Measurements from ENCODE around the gene TNFRSF12A. TPM values are rescaled to one million over a fixed set of nuclear protein-coding genes. Genes with fewer than 3 reads are reported as not detected.

TNFRSF12A gene
- polyA plus RNA-seq, 2 of the 4 experiments (the other 2 are of a cell fraction): 111 to 314 TPM

DNA sequence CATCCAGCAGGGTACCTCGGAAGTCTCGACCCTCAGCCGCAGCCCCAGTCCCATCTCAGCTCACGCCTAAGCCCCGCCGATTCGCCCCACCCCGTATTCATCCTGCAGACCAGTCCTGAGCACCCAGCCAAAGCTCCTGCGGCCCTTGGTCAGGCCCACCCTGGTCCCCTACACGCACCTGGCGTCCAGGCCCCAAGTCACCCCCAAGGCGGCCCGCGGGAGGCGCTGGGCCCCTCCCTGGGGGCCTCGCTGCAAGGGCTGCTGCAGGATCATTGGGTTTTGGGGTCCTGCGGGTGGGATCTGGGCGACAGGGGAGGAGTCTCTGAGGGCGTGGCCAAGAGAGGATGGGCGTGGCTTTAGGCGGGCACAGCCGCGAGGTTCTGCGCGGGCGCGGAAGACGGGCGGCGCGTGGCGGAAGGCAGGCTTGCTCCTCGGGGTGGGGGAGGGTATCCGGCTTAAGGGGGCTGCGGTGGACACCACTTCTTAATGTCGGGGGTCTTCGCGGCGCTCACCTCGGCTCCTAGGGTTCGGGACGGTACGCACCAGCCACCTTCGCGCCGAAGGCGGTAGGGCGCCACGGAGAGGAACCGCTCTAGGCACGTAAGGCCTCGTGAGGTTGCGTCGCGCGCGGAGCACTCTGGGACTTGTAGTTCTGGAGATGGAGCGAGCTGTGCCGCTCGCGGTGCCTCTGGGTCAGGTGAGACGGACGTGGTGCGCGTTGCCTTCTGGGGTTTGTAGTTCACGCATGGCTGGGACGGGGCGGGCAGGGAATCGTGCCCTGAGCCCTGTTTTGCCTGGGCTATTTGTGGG lies 3.7 kb downstream of the TNFRSF12A start, which contains the start of the genes HCFC1R1 and THOC6 (continued):
- no peak for TF ChIP-seq NR3C1 (IDR thresholded peaks at IDR 0.05)
- peak; percentile 71 for TF ChIP-seq CHD2 (IDR thresholded peaks at IDR 0.05; ENCODE audit: low read length, partially characterized antibody)
- TF ChIP-seq KDM1A (IDR thresholded peaks at IDR 0.05; ENCODE audit: low read depth): no peak
- no peak for TF ChIP-seq CBX2 (IDR thresholded peaks at IDR 0.05; ENCODE audit: borderline replicate concordance, low read depth)
- no peak for TF ChIP-seq JUNB (IDR thresholded peaks at IDR 0.05)
- TF ChIP-seq, protein P1, sequence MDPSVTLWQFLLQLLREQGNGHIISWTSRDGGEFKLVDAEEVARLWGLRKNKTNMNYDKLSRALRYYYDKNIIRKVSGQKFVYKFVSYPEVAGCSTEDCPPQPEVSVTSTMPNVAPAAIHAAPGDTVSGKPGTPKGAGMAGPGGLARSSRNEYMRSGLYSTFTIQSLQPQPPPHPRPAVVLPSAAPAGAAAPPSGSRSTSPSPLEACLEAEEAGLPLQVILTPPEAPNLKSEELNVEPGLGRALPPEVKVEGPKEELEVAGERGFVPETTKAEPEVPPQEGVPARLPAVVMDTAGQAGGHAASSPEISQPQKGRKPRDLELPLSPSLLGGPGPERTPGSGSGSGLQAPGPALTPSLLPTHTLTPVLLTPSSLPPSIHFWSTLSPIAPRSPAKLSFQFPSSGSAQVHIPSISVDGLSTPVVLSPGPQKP (IDR thresholded peaks at IDR 0.05; ENCODE audit: low read depth, low read length): no peak
- TF ChIP-seq MAFK (IDR thresholded peaks at IDR 0.05; ENCODE audit: partially characterized antibody): no peak
- TF ChIP-seq CBX8 (IDR thresholded peaks at IDR 0.05): no peak
- TF ChIP-seq FOSL2 (IDR thresholded peaks at IDR 0.05): no peak
- peak; percentile 59; the same call in 1 of the 2 replicates for TF ChIP-seq FOSL2 (CRISPR knock-in tag; IDR thresholded peaks at IDR 0.05)
- TF ChIP-seq RCOR1 (IDR thresholded peaks at IDR 0.05; ENCODE audit: low read depth, low read length): 0 out of 2 replicates have a peak, but pooled peaks have one; percentile 11
- no peak for TF ChIP-seq SREBF2 (IDR thresholded peaks at IDR 0.05)
- no peak for TF ChIP-seq RAD21 (conservative IDR thresholded peaks at IDR 0.05 in 1 of 2, IDR thresholded peaks at IDR 0.05 in 1 of 2)
- peak; percentile 99 for TF ChIP-seq TFCP2L1 (CRISPR knock-in tag; IDR thresholded peaks at IDR 0.05)
- TF ChIP-seq, protein P2, sequence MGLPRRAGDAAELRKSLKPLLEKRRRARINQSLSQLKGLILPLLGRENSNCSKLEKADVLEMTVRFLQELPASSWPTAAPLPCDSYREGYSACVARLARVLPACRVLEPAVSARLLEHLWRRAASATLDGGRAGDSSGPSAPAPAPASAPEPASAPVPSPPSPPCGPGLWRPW (IDR thresholded peaks at IDR 0.05): no peak
- TF ChIP-seq EHMT2 (IDR thresholded peaks at IDR 0.05; ENCODE audit: low read depth): no peak
- TF ChIP-seq, protein P3, sequence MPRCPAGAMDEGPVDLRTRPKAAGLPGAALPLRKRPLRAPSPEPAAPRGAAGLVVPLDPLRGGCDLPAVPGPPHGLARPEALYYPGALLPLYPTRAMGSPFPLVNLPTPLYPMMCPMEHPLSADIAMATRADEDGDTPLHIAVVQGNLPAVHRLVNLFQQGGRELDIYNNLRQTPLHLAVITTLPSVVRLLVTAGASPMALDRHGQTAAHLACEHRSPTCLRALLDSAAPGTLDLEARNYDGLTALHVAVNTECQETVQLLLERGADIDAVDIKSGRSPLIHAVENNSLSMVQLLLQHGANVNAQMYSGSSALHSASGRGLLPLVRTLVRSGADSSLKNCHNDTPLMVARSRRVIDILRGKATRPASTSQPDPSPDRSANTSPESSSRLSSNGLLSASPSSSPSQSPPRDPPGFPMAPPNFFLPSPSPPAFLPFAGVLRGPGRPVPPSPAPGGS (IDR thresholded peaks at IDR 0.05): peak; percentile 58; the same call in 2 of the 3 replicates
- peak; percentile 99 for TF ChIP-seq RARB (CRISPR knock-in tag; IDR thresholded peaks at IDR 0.05)
- no peak; the same call in 1 of the 2 replicates for TF ChIP-seq ZC3H11A (IDR thresholded peaks at IDR 0.05)
- TF ChIP-seq CHD4 (IDR thresholded peaks at IDR 0.05; ENCODE audit: borderline replicate concordance): no peak
- no peak for TF ChIP-seq HEYL (CRISPR knock-in tag; IDR thresholded peaks at IDR 0.05)
- peak; percentile 99 for TF ChIP-seq FOSB (CRISPR knock-in tag; IDR thresholded peaks at IDR 0.05)
- no peak for TF ChIP-seq BHLHE40 (IDR thresholded peaks at IDR 0.05; ENCODE audit: low read depth, low read length)
- no peak for TF ChIP-seq HOXB13 (CRISPR knock-in tag; IDR thresholded peaks at IDR 0.05; ENCODE audit: low read depth)
- 0 out of 5 replicates have a peak, but pooled peaks of 1 of the 2 experiments have one; percentile 16 for TF ChIP-seq EP300 (IDR thresholded peaks at IDR 0.05)
- TF ChIP-seq FOXS1 (CRISPR knock-in tag; IDR thresholded peaks at IDR 0.05): no peak; the same call in 1 of the 2 replicates
- no peak for TF ChIP-seq ZFP36 (IDR thresholded peaks at IDR 0.05; ENCODE audit: borderline replicate concordance, partially characterized antibody)
- no peak; a peak in 1 of 4 replicates for TF ChIP-seq CEBPB (IDR thresholded peaks at IDR 0.05)
- TF ChIP-seq NPAS2 (CRISPR knock-in tag; IDR thresholded peaks at IDR 0.05; ENCODE audit: borderline replicate concordance): no peak
- no peak for TF ChIP-seq ZSCAN20 (CRISPR knock-in tag; IDR thresholded peaks at IDR 0.05)
- TF ChIP-seq EHF (CRISPR knock-in tag; IDR thresholded peaks at IDR 0.05): peak; percentile 65; the same call in 1 of the 2 replicates
- TF ChIP-seq MAZ (IDR thresholded peaks at IDR 0.05; ENCODE audit: borderline replicate concordance, low read depth, low read length): no peak; the same call in 1 of the 2 replicates
- TF ChIP-seq TP53 (CRISPR knock-in tag; IDR thresholded peaks at IDR 0.05): peak; percentile 99
- TF ChIP-seq, protein P4, sequence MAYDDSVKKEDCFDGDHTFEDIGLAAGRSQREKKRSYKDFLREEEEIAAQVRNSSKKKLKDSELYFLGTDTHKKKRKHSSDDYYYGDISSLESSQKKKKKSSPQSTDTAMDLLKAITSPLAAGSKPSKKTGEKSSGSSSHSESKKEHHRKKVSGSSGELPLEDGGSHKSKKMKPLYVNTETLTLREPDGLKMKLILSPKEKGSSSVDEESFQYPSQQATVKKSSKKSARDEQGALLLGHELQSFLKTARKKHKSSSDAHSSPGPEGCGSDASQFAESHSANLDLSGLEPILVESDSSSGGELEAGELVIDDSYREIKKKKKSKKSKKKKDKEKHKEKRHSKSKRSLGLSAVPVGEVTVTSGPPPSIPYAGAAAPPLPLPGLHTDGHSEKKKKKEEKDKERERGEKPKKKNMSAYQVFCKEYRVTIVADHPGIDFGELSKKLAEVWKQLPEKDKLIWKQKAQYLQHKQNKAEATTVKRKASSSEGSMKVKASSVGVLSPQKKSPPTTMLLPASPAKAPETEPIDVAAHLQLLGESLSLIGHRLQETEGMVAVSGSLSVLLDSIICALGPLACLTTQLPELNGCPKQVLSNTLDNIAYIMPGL (CRISPR knock-in tag; IDR thresholded peaks at IDR 0.05; ENCODE audit: borderline replicate concordance): peak; percentile 93
- TF ChIP-seq HOXA7 (CRISPR knock-in tag; IDR thresholded peaks at IDR 0.05): peak; percentile 99
